Spleen (tissue), 7 donors: ENCODE data around the gene SORCS3.

Experiments used
- CTCF ChIP-seq, 11 experiments: fragments of 200-600 bp in 7 of 11; fragments of 450-650 bp in 4 of 11; sonication (generic) in 4 of 11; IDR thresholded peaks in 8 of 11; conservative IDR thresholded peaks in 3 of 11; 1 replicate in 7 of 11; 2 replicates in 4 of 11; pipeline versions ENCODE4 v1.4.0 to v1.8.0; 2016 to 2021; ENCODE audit warnings: antibody characterized with exemption in 11 of 11, inconsistent platforms in 4 of 11, mild to moderate bottlenecking in 1 of 11
- POLR2A ChIP-seq, 3 donors: fragments of 450-650 bp; IDR thresholded peaks; one replicate each; pipeline ENCODE4 v1.5.1; 2017; ENCODE audit warnings: antibody characterized with exemption in 3 of 3, mild to moderate bottlenecking in 1 of 3
- donor health status: DM: no; HTN: no; CAD: no; lungs with moderate emphysema.
- donor health status: DM: no; HTN: no; CAD: no.
- donor health status: DM: no; HTN: no; CAD: no.

- TF ChIP-seq POLR2A (IDR thresholded peaks at IDR 0.05), result no peak
- TF ChIP-seq CTCF (IDR thresholded peaks at IDR 0.05 in 8 of 11, conservative IDR thresholded peaks at IDR 0.05 in 3 of 11), result no peak
Observed at GRCh38 chr10:104778371-104778770, 137.3 kb downstream of the SORCS3 start.
